ENCODE measurements around the gene KIF6. TPM values are rescaled to one million over a fixed set of nuclear protein-coding genes. Genes with fewer than 3 reads are reported as not detected.

KIF6 gene
- total RNA-seq, 1 experiment from 2014 or later: not detected

GRCh38 chr6:39361657-39362486 lies 363.3 kb downstream of the KIF6 start:
- in situ Hi-C loops (cut with HindIII; ENCODE audit: low pct_unique_long_range_greater_than_20kb, low sequenced_read_pairs): no loop called here
- peak; percentile 41 for DNase-seq (ENCODE audit: low read depth)

DNA sequence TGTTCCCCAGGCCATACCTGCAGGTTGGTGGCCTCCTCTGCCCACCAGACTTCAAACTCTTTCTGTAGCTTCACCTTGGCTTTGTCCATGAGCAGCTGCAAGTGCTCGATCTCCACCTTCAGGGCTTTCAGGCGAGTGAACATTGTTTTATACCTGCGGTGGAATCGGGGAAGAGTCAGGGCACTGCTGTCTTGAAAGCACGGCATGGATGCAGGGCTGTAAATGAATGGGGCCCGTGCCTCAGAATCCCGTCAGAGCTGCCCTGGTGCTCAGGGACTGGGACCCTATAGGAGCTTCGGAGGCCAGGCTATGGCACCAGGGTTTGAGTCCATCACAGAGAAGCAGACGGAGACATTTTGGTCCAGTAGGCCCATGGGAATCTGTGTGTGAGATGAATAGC lies 364.8 kb downstream of the KIF6 start:
- DNase-seq (ENCODE audit: low read depth): no peak
- in situ Hi-C loops (cut with HindIII; ENCODE audit: low pct_unique_long_range_greater_than_20kb, low sequenced_read_pairs): no loop called here

DNA sequence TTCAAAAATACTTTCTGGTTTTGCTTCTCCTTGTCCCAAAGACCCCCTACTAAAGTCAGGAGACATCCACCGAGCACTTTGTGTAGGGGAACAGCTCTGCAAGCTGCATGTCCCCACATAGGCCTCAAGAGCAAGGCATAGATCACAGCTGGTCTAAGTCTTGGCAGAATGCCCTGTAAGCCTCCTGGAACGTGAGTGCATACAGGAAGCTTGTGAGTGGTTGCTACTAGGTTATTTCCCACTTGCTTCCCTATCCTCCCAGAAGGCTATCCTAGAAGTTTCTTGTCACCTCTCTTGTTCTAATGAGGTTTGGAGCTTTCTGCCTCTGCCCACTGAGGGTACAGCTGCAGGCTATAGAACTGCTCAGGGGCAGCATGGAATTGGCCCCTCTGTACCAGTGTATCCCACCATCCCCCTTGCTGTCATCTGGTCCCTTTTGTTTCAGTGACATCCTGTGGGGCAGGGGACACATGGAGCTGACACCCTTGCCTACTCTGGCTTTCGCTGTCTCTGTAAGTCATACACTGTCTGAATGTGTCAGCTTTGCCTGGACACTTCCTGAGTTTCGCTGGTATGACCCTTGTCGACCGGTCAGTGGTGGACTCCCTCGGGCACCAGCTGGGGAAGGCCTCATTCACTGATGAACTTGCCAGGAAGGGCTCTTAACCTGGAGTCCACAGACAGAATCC lies 367.1 kb downstream of the KIF6 start:
- no peak for DNase-seq (ENCODE audit: low read depth)
- in situ Hi-C loops (cut with HindIII; ENCODE audit: low pct_unique_long_range_greater_than_20kb, low sequenced_read_pairs): no loop called here

- in situ Hi-C loops (cut with HindIII; ENCODE audit: low pct_unique_long_range_greater_than_20kb, low sequenced_read_pairs): no loop called here
Observed at GRCh38 chr6:39353698-39354315, 371.4 kb downstream of the KIF6 start.

GRCh38 chr6:39350723-39351505 lies 374.3 kb downstream of the KIF6 start:
- DNase-seq (ENCODE audit: low read depth): no peak
- in situ Hi-C loops (cut with HindIII; ENCODE audit: low pct_unique_long_range_greater_than_20kb, low sequenced_read_pairs): no loop called here

More at GRCh38 chr6:39353698-39354315, 371.4 kb downstream of the KIF6 start:
- DNase-seq (ENCODE audit: low read depth): no peak

DNA sequence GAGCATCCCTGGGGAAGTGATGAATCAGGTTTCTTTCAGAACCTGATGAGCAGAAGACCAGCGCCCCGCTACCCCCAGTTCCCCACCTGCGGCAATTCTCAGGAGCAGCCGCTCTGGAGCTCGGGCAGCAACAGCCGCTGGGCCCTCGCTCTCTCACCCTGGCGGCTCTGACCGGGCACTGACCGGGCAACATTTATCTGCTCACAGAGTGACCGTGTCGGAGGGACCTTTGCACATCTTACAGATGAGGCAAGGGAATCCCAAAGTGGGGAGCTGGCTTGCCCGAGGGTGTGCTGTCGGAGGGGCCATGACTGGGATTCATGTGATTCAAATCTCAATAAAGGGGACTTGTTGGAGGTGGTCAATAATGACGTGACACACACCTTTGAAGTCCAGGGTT lies 376.5 kb downstream of the KIF6 start:
- DNase-seq (ENCODE audit: low read depth): no peak
- in situ Hi-C loops (cut with HindIII; ENCODE audit: low pct_unique_long_range_greater_than_20kb, low sequenced_read_pairs): no loop called here

- in situ Hi-C loops (cut with HindIII; ENCODE audit: low pct_unique_long_range_greater_than_20kb, low sequenced_read_pairs): no loop called here
- peak; percentile 41 for DNase-seq (ENCODE audit: low read depth)
Observed at GRCh38 chr6:39347906-39348585, 377.2 kb downstream of the KIF6 start.

DNA sequence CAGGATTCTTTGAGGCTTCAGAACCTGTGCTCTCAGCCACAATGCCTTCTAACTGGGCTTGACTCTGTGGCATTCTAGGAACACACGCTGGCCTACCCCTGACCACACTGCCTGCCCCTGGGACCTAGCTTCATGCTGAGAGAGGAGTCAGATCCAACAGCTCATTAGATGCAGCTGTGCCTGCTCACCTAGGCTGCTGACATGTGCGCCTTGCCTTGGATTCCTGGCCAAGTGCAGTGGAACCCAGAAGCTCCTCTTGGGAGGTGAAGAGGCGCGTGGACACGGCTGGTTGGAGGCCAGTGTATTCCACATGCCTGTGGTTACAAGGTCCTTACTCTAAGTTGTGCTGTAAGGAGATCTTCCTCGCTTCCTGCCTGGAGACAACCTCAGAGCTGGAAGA lies 378.0 kb downstream of the KIF6 start:
- DNase-seq (ENCODE audit: low read depth): no peak
- in situ Hi-C loops (cut with HindIII; ENCODE audit: low pct_unique_long_range_greater_than_20kb, low sequenced_read_pairs): no loop called here

DNA sequence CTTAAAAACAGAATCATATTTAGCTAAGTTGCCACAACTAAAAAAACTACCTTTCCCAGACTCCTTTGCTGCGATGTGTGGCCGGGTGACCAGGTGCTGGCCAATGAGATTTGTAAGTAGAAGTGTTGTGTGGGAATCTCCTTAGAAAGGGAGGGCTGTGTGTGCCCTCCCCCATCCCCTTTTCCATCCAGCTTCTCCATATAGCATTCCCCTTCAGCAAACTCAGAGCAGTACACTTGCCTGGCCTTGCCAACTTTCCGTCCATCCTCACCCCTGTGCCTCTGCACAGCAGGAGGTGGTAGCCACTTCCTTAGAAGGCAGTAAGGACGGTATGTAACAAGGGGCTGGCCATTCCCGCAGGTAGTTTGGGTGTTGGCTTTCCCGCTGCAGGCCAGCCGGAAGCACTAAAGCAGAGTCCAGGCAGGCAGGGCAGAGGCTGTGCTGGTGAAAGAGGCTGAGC lies 380.4 kb downstream of the KIF6 start:
- in situ Hi-C loops (cut with HindIII; ENCODE audit: low pct_unique_long_range_greater_than_20kb, low sequenced_read_pairs): no loop called here
- no peak for DNase-seq (ENCODE audit: low read depth)

DNA sequence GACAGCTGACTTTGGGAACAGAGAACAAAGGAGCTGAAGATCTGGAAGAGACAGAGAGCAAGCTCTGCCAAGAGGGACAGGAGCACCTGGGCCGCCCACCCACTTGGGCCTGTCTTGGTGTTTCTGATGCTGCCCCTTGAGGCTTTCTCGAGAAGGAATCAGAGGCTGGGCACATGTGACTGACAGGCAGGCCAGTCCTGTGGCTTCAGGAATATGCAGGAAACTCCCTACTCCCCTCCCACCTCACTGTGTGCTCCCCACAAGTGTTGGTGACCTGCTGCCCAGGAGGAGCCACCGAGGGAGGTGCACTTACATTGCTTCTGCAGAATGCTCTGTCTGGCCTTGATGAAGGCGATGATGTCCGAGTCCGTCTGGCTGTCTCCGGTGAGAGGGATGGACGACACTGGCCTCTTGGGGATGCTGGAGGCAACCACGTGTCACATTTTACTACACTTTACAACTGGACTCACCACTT lies 381.8 kb downstream of the KIF6 start:
- in situ Hi-C loops (cut with HindIII; ENCODE audit: low pct_unique_long_range_greater_than_20kb, low sequenced_read_pairs): no loop called here
- DNase-seq (ENCODE audit: low read depth): no peak

- no peak for DNase-seq (ENCODE audit: low read depth)
- in situ Hi-C loops (cut with HindIII; ENCODE audit: low pct_unique_long_range_greater_than_20kb, low sequenced_read_pairs): no loop called here
Observed at GRCh38 chr6:39342692-39343395, 382.4 kb downstream of the KIF6 start.

DNA sequence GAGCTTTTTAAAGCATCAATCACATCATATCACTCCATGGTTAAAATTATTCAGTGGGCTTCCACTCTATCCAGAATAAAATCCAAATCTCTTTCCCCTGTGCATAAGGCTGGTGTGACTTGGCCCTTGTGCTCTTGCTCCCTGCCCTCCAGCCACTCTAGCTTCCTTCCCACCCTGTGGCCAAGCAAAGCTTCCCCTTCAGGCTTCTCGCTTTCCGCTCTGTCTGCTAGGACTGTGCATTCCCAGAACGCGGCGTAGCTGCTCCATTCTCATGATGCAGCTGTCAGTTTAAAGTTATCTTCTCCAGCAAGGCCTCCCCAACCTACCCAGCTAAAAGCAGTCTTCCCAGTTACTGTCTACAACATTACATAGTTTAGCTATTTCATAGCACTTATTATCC lies 383.3 kb downstream of the KIF6 start:
- in situ Hi-C loops (cut with HindIII; ENCODE audit: low pct_unique_long_range_greater_than_20kb, low sequenced_read_pairs): no loop called here
- no peak for DNase-seq (ENCODE audit: low read depth)

DNA sequence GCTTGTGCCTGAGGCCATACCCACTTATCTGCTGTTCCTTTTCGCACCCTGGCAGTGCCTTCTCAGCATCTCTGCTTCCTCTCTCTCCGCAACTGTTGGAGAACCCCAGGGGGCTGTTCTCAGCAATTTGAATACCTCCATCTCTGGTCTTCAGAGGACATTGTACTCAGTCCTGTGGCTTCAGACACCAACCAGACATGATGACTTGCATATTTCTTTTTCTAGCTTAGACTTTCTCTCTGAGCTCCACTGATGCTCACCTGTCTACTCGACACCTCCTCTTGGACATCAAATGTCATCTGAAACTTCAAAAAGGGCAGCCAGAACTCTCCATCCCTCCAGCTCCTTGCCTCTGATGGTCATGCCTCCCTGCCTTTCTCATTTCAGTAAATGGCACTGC lies 383.9 kb downstream of the KIF6 start:
- in situ Hi-C loops (cut with HindIII; ENCODE audit: low pct_unique_long_range_greater_than_20kb, low sequenced_read_pairs): no loop called here
- no peak for DNase-seq (ENCODE audit: low read depth)

- no peak for DNase-seq (ENCODE audit: low read depth)
- in situ Hi-C loops (cut with HindIII; ENCODE audit: low pct_unique_long_range_greater_than_20kb, low sequenced_read_pairs): no loop called here
Observed at GRCh38 chr6:39339868-39340550, 385.2 kb downstream of the KIF6 start.

GRCh38 chr6:39339096-39339867 lies 385.9 kb downstream of the KIF6 start:
- no peak for DNase-seq (ENCODE audit: low read depth)
- in situ Hi-C loops (cut with HindIII; ENCODE audit: low pct_unique_long_range_greater_than_20kb, low sequenced_read_pairs): no loop called here

DNA sequence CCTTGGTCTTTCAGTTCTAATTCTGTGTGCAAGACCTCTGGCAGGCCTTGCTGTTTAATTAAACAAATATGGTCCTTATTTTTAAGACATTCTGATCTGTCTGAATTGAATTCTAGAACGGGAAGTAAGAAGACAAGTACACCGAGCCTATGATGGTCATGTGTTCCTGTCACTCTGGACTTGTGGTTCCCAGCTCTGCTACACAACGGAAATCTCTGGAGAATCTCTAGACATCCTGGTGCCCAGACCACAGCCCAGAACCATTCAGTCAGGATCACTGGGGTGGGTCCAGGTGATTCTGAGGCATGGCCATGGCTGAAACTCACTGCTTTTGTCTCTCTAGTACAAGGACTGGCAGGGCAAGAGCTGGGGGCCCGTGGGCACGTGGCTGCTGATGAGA lies 386.8 kb downstream of the KIF6 start:
- in situ Hi-C loops (cut with HindIII; ENCODE audit: low pct_unique_long_range_greater_than_20kb, low sequenced_read_pairs): no loop called here

More for the DNA sequence above, 386.8 kb downstream of the KIF6 start:
- no peak for DNase-seq (ENCODE audit: low read depth)

All from Caki2 (cell line).